ENCODE results near the gene OR6B3.

The OR6B3 gene

GRCh38 chr2:240033330-240033678 lies 20.0 kb downstream of the OR6B3 start:
- TF ChIP-seq CTCF (IDR thresholded peaks at IDR 0.05; ENCODE audit: control extremely low read depth, extremely low read depth, low read depth, missing control alignments), result no peak
- DNase-seq (ENCODE audit: extremely low spot score), result no peak
- ChIA-PET POLR2A (no interaction called here), CTCF (interaction anchor here (2.5 kb wide), 1 partner anchor 12 kb away, joined by 11 read pairs; no protein-coding TSS in a partner anchor)

DNA sequence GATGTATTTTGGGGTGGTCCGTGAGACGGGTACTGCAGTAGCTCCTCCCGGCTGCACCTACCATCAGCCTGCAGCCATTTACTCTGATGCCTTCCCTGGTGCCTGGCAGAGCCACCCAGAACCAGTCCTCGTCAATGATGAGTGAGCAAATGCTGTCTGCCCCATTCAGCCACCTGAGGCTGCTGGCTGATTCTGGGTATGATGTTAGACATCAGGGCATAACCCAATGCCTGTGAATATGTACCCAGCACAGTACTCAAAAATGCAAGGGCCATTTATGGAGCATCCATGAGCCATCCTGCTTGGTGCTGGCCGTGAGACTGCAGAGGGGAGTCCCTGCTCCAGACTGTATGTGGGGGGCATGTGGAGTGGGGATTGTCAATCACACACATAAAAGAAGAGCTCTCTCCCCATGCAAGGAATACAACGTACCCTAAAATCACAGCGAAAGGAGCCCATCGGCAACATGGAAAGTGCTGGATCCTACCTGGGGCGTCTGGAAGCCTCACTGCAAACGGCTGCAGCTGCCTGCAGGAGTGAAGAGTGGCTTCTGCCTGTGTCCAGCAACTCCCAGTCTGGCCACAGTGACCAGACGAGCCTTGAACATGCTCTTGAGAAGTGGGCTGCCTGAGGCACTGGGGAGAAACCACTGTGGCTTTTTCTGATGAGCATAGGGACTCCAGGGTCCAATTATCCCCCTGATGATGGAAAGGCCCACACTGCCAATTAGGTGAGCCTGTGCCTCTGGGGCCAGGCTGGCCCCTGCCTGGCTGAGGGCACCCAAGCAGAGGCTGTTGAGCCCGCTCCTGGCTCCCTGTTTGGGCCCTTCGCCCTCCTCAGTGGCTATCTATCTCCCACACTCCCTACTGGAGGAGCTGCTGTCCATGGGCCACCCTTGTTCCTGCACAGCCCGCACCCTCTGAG lies 20.7 kb downstream of the OR6B3 start:
- ChIA-PET CTCF (interaction anchor here (1.6 to 2.5 kb wide), 2 partner anchors 11 to 41 kb away, joined by 3 to 11 read pairs; no protein-coding TSS in a partner anchor), POLR2A (no interaction called here)
- TF ChIP-seq CTCF (IDR thresholded peaks at IDR 0.05; ENCODE audit: control extremely low read depth, extremely low read depth, low read depth, missing control alignments), result no peak
- DNase-seq (ENCODE audit: extremely low spot score), result no peak

DNA sequence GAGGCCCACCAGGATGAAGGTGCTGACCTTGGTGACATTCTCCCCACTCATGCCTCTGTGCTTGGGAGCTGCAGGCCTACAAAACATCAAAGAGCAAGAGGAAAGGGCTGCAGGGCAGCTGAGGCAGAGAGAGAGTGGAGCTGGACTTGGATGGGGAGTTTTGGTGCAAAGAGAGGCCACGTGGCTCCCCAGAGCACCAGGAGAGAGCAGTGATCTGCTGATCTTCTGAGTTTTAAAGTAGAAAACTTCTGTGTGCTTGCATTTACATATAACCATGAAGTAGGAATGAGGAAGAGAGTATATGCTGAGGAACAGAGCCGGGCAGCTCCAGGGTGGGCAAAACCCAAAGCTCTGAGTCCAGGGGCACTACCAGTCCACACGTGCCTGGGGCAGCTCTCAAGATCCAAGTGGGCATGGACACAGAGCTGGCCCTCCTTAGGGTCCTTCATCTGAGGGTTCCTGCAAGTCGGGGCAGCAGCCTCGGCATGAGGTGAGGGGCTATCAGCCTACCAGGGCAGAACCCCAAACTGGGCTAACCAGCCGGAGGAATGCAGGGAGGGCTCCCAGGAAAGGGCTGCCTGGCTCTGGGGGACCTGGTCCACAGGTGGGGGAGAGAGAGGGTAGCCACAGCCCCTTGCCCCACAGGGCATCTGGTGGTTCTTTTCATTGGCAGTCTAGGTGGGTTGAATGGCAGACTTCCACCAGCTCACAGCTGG lies 22.8 kb downstream of the OR6B3 start, which contains the start of gene OR6B2:
Gene OR6B2 (minus strand): TSS at position 51 of the 716 bp plus-strand sequence. CDS start 0 bp downstream, at position 51.
- CTCF ChIA-PET, result no interaction called here
- POLR2A ChIA-PET, result no interaction called here
- TF ChIP-seq CTCF (IDR thresholded peaks at IDR 0.05; ENCODE audit: control extremely low read depth, extremely low read depth, low read depth, missing control alignments), result no peak
- no peak for DNase-seq (ENCODE audit: extremely low spot score)

- TF ChIP-seq CTCF (IDR thresholded peaks at IDR 0.05; ENCODE audit: control extremely low read depth, extremely low read depth, low read depth, missing control alignments), result no peak
- no peak for DNase-seq (ENCODE audit: extremely low spot score)
- ChIA-PET POLR2A (interaction anchor here (0.6 kb wide), 1 partner anchor 193 kb away, joined by 5 read pairs; no protein-coding TSS in a partner anchor), CTCF (interaction anchor here (1.4 to 1.5 kb wide), 3 partner anchors 11 to 35 kb away, joined by 3 to 5 read pairs (median 5); no protein-coding TSS in a partner anchor)
Measured at GRCh38 chr2:240024766-240025165, 28.6 kb downstream of the OR6B3 start.

DNA sequence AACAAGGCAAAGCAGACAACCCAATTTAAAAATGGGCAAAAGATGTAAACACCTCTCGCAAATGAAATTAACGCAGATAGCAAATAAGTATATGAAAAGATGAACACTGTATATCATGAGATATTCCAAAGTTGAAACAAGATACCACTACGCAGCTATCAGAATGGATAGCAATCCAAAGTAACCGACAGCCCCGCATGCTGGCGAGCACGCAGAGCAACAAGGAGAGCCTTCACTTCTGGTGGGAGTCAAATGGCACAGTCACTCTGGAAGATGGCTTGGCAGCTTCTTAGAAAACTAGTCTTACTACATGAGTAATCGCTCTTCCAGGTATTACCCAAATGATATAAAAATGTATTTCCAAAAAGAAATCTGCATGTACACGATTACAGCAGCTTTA lies 29.5 kb downstream of the OR6B3 start:
- DNase-seq (ENCODE audit: extremely low spot score), result no peak
- CTCF ChIA-PET, result interaction anchor here (1.5 kb wide), 1 partner anchor 34 kb away, joined by 3 read pairs; no protein-coding TSS in a partner anchor
- POLR2A ChIA-PET, result no interaction called here
- no peak for TF ChIP-seq CTCF (IDR thresholded peaks at IDR 0.05; ENCODE audit: control extremely low read depth, extremely low read depth, low read depth, missing control alignments)

- peak; percentile 77 for TF ChIP-seq CTCF (IDR thresholded peaks at IDR 0.05; ENCODE audit: control extremely low read depth, extremely low read depth, low read depth, missing control alignments)
- peak; percentile 79 for DNase-seq (ENCODE audit: extremely low spot score)
- POLR2A ChIA-PET, result no interaction called here
- CTCF ChIA-PET, result interaction anchor here (0.6 to 3.6 kb wide), 15 partner anchors 9 to 754 kb away, joined by 3 to 24 read pairs (median 5); no protein-coding TSS in a partner anchor
Measured at GRCh38 chr2:240021488-240022104, 31.7 kb downstream of the OR6B3 start.
